Activated naive CD4-positive, alpha-beta T cell (primary cell): ENCODE measurements around the gene NINL.
"Not testable (repeated sequence)": the region's sequence is repeated elsewhere in the genome, so short reads cannot be mapped to it uniquely, and the experiment has no call there.

Source experiments
- DNase-seq, 4 experiments: peaks; one replicate each; lab custom pipeline; 2025; lab: John Stamatoyannopoulos, UW

Gene NINL

GRCh38 chr20:25552977-25553376 lies 32.4 kb downstream of the NINL start:
- no peak for DNase-seq

GRCh38 chr20:25551413-25552215 lies 33.7 kb downstream of the NINL start:
- no peak for DNase-seq

GRCh38 chr20:25550645-25551337 lies 34.5 kb downstream of the NINL start:
- not testable (repeated sequence) for DNase-seq

- DNase-seq = no peak
Observed at GRCh38 chr20:25549843-25550477, 35.4 kb downstream of the NINL start.

- no peak for DNase-seq
Observed at GRCh38 chr20:25549172-25549773, 36.1 kb downstream of the NINL start.

- DNase-seq = no peak
Observed at GRCh38 chr20:25548613-25549086, 36.7 kb downstream of the NINL start.

GRCh38 chr20:25547999-25548398 lies 37.3 kb downstream of the NINL start:
- DNase-seq = no peak

GRCh38 chr20:25547063-25547462 lies 38.3 kb downstream of the NINL start:
- DNase-seq = no peak

- no peak for DNase-seq
Observed at GRCh38 chr20:25546048-25546447, 39.3 kb downstream of the NINL start.

- DNase-seq = no peak
Observed at GRCh38 chr20:25545171-25545570, 40.2 kb downstream of the NINL start.

- no peak for DNase-seq
Observed at GRCh38 chr20:25544734-25545133, 40.6 kb downstream of the NINL start.

GRCh38 chr20:25544311-25544710 lies 41.0 kb downstream of the NINL start:
- no peak for DNase-seq

GRCh38 chr20:25543068-25543467 lies 42.3 kb downstream of the NINL start:
- DNase-seq = no peak

- no peak for DNase-seq
Observed at GRCh38 chr20:25541676-25542075, 43.7 kb downstream of the NINL start.

GRCh38 chr20:25539742-25540672 lies 45.3 kb downstream of the NINL start:
- DNase-seq = no peak

- no peak for DNase-seq
Observed at GRCh38 chr20:25538838-25539665, 46.3 kb downstream of the NINL start.

- DNase-seq = no peak
Observed at GRCh38 chr20:25537890-25538289, 47.4 kb downstream of the NINL start.

GRCh38 chr20:25535762-25536161 lies 49.6 kb downstream of the NINL start:
- no peak for DNase-seq

- DNase-seq = no peak
Observed at GRCh38 chr20:25534845-25535244, 50.5 kb downstream of the NINL start.

GRCh38 chr20:25533920-25534700 lies 51.2 kb downstream of the NINL start:
- DNase-seq = no peak
